Ovary (tissue), 9 donors: ENCODE measurements around the gene RBM6. TPM values are rescaled to one million over a fixed set of nuclear protein-coding genes. Genes with fewer than 3 reads are reported as not detected.
"Not testable (repeated sequence)": the region's sequence is repeated elsewhere in the genome, so short reads cannot be mapped to it uniquely, and the experiment has no call there.

ENCODE experiments used
- DNase-seq, 5 donors: peaks; one replicate each; pipeline ENCODE4 v3.0.0-alpha.2; 2019 to 2020
- H3K27ac ChIP-seq, 2 donors: fragments of 200-600 bp; one replicate each; pipeline versions ENCODE4 v1.5.1 to v1.8.0; 2019 to 2022
- H3K27me3 ChIP-seq: fragments of 200-600 bp; one replicate; pipeline ENCODE4 v1.8.0; 2022
- H3K36me3 ChIP-seq: fragments of 200-600 bp; sonication (generic); one replicate; pipeline ENCODE4 v1.5.1; 2019
- H3K4me1 ChIP-seq: one replicate; pipeline ENCODE4 v1.8.1; 2013; ENCODE audit warnings: mild to moderate bottlenecking, moderate library complexity; ENCODE audit not compliant: insufficient read depth
- H3K4me3 ChIP-seq: fragments of 200-600 bp; sonication (generic); one replicate; pipeline ENCODE4 v1.5.1; 2017
- H3K9me3 ChIP-seq, 2 donors: fragments of 200-600 bp in 1 of 2; sonication (generic) in 1 of 2; one replicate each; pipeline versions ENCODE4 v1.5.1 to v1.8.1; 2013 to 2019; ENCODE audit warnings: mild to moderate bottlenecking in 1 of 2, moderate library complexity in 1 of 2
- CTCF ChIP-seq, 3 donors: fragments of 450-650 bp in 2 of 3; fragments of 200-600 bp in 1 of 3; IDR thresholded peaks; one replicate each; pipeline versions ENCODE4 v1.5.1 to v1.8.0; 2016 to 2022; ENCODE audit warnings: antibody characterized with exemption in 3 of 3, mild to moderate bottlenecking in 1 of 3
- EP300 ChIP-seq: sonication (generic); formaldehyde crosslinking; IDR thresholded peaks from one replicate; pipeline ENCODE4 v1.6.1; 2017; ENCODE audit warnings: antibody characterized with exemption
- POLR2A ChIP-seq: fragments of 450-650 bp; IDR thresholded peaks from one replicate; pipeline ENCODE4 v1.6.1; 2017; ENCODE audit warnings: antibody characterized with exemption, mild to moderate bottlenecking, moderate library complexity
- WGBS, 3 donors: extraction: QIAGEN DNeasy Blood & Tissue Kit in 1 of 3; methylation state at CpG; one replicate each; pipeline versions ENCODE4 v1.1.5 to v1.1.7; 2013 to 2017; 5-methylcytosine and 5-hydroxymethylcytosine counted together
- intact Hi-C, 4 donors: fragments of 100-400 bp; cut with DNase I; formaldehyde crosslinking; loops; one replicate each; pipeline versions ENCODE4 v1.11.0 to v1.15.1; 2022 to 2023
- polyA plus RNA-seq, 2 donors: library from polyadenylated mRNA; stranded (reverse); fragments of 200-250 nt in 1 of 2; fragments of 350-450 nt in 1 of 2; fragmentation: Illumina TruSeq in 1 of 2; extraction: RNeasy Lipid Tissue Mini Kit (QIAGEN cat#74804) in 1 of 2; gene quantifications; one replicate each; pipeline ENCODE4 v1.2.3, GENCODE V29; 2013 to 2014
- total RNA-seq, 7 donors: library from RNA; depleted of rRNA in 2 of 7; stranded (reverse); fragments of >200 nt in 2 of 7; fragmentation: NEBNext Ultra II Directional in 3 of 7; extraction: Animal tissue kit (Norgen Biotek cat#: 25700) in 3 of 7; gene quantifications; one replicate each; pipeline versions ENCODE4 v1.1.0 to v1.2.4, GENCODE V29; 2016 to 2023
- donor health status: DM: no; HTN: no; CAD: no; lungs with moderate emphysema.
- donor health status: DM: no; HTN: no; CAD: no.
- donor health status: Bipolar disorder and iron deficiency.
- donor health status: DM: yes; HTN: yes; CAD: no.
- donor health status: DM: no; HTN: no; CAD: no.
- donor health status: DM: yes; HTN: yes; CAD: no.

Gene RBM6
- total and polyA plus RNA-seq, 9 donors = 70.1 to 108 (median 88.0) TPM

- no peaks in the 10 kb centered on the region for H3K9me3 ChIP-seq
- no peak for TF ChIP-seq EP300
- TF ChIP-seq POLR2A = peak; percentile 55
- TF ChIP-seq CTCF (IDR thresholded peaks at IDR 0.05) = peak in 1 of 3 donors; percentile 35
- intact Hi-C loops = no loop called here
- DNase-seq = peak; percentile 96 to 97 (median 97)
- peak within 1 kb of the TSS; percentile 75 for H3K4me3 ChIP-seq
- 1% methylated on average over 40 to 56 of the region's 56 CpGs for WGBS, 3 donors
- no peaks in the 10 kb centered on the region for H3K36me3 ChIP-seq
- no peaks in the 10 kb centered on the region for H3K27me3 ChIP-seq
- H3K4me1 ChIP-seq = peaks cover 3% of the 10 kb centered on the region
- peak within 1 kb of the TSS; percentile 49 to 86 for H3K27ac ChIP-seq
Measured at GRCh38 chr3:49929291-49930167, 10.4 kb upstream of the RBM6 start, which contains the start of gene MON1A. Gene MON1A (minus strand): TSS chr3:49929811. CDS start chr3:49913346, 16,465 bp downstream.

GRCh38 chr3:49930168-49930690 lies 9.7 kb upstream of the RBM6 start:
- peak overlapping the region; percentile 75 for H3K4me3 ChIP-seq
- WGBS, 3 donors = 20 to 23% (median 21%) methylated on average over 16 of the region's 16 CpGs

GRCh38 chr3:49930922-49931321 lies 9.0 kb upstream of the RBM6 start:
- H3K36me3 ChIP-seq = no peaks in the 10 kb centered on the region
- no peak for TF ChIP-seq CTCF (IDR thresholded peaks at IDR 0.05)
- no peak for TF ChIP-seq EP300
- TF ChIP-seq POLR2A = no peak
- no peaks in the 10 kb centered on the region for H3K9me3 ChIP-seq
- intact Hi-C loops = no loop called here
- H3K4me1 ChIP-seq = peaks cover 3% of the 10 kb centered on the region
- H3K27me3 ChIP-seq = no peaks in the 10 kb centered on the region
- H3K4me3 ChIP-seq = no peak overlapping the region
- peak overlapping the region in 1 of 2 donors; percentile 86 for H3K27ac ChIP-seq
- 95 to 100% (median 95%) methylated on average over 1 of the region's 1 CpG for WGBS, 3 donors
- peak in 1 of 5 donors; percentile 10 for DNase-seq

More at GRCh38 chr3:49930168-49930690, 9.7 kb upstream of the RBM6 start:
- no peaks in the 10 kb centered on the region for H3K9me3 ChIP-seq
- no peak for DNase-seq
- no peaks in the 10 kb centered on the region for H3K27me3 ChIP-seq
- TF ChIP-seq EP300 = no peak
- H3K27ac ChIP-seq = peak overlapping the region; percentile 49 to 86
- peaks cover 3% of the 10 kb centered on the region for H3K4me1 ChIP-seq
- H3K36me3 ChIP-seq = no peaks in the 10 kb centered on the region
- intact Hi-C loops = no loop called here

GRCh38 chr3:49932281-49932680 lies 7.7 kb upstream of the RBM6 start:
- H3K9me3 ChIP-seq, H3K4me1 ChIP-seq, H3K27me3 ChIP-seq, intact Hi-C loops, H3K27ac ChIP-seq, H3K4me3 ChIP-seq, H3K36me3 ChIP-seq: not testable (repeated sequence)
- WGBS, 3 donors = 92 to 94% (median 94%) methylated on average over 15 of the region's 15 CpGs
- DNase-seq = peak in 1 of 5 donors; percentile 15

- Histone ChIP-seq H3K4me1 (peaks cover 6% of the 10 kb centered on the region), H3K36me3 (no peaks in the 10 kb centered on the region), H3K27me3 (no peaks in the 10 kb centered on the region), H3K4me3 (no peak overlapping the region), H3K9me3 (no peaks in the 10 kb centered on the region), H3K27ac (no peak overlapping the region)
- intact Hi-C loops = no loop called here
- 5 to 15% (median 14%) methylated on average over 3 of the region's 3 CpGs for WGBS, 3 donors
- TF ChIP-seq CTCF (IDR thresholded peaks at IDR 0.05) = no peak
- TF ChIP-seq EP300 = no peak
- no peak for TF ChIP-seq POLR2A
- DNase-seq = no peak
Measured at GRCh38 chr3:49937090-49937489, 2.9 kb upstream of the RBM6 start.
